GM18867 (cell line): ENCODE results near the gene KCNB1.
"Not testable (repeated sequence)": the region's sequence is repeated elsewhere in the genome, so short reads cannot be mapped to it uniquely, and the experiment has no call there.

Experiments used
- ATAC-seq: cut with Tn5 transposase; IDR thresholded peaks from one replicate; pipeline ENCODE4 v1.9.1; 2021; ENCODE audit warnings: mild to moderate bottlenecking, moderate library complexity; ENCODE audit not compliant: unreplicated experiment

KCNB1 gene

DNA sequence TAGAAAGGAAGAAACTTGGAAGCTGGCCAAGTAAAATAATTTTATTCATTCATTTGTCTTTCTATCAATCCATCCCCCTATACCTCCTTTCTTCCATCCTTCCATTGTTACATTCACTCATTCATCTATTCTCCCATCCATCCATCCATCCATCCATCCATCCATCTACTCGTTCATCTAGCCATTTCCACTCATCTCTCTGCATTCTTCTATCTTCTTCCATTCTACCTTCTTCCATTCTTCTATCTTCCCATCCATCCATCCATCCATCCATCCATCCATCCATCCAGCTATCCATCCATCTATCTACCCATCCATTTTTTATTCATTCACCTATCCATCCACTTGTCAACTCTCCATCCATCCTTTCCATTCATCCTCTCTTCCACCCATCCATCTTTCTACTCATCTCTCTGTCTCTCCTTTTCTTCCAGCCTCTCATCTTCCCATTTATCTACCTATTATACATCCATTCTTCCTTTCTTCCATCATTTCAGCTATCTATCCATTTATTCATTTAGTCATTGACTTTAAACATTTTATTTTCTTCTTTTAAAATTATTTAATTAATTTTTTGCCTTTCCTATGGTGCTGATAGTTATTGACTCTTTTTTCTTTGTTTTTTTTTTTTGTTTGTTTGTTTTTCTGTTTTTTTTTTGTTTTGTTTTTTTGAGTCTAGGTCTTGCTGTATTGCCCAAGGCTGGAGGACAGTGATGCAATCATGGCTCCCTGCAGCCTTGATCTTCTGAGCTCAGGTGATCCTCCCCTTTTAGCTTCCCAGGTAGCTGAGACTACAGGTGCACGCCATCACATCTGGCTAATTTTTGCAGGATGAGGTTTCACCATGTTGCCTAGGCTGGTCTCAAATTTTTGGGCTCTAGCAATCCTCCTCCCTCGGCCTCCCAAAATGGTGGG lies 151.5 kb downstream of the KCNB1 start:
- no peak for ATAC-seq

DNA sequence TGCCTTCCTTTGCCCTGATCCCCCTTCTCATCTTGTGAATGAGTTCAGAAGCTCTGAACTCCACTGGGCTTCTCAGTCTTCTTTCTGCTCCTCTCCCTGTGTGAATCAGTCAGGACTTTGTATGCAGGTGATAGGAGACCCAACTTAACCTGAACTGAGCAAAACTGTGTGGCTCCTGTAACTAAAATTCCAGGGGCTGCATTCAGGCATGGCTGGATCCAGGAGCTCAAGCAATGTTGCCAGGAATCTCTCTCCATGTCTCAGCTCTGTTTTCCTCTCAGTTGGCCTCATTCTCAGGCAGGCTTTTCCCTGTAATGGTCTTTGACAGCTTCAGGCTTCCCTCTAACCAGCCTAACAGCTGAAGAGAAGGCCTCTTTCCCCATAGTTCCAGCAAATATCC lies 153.7 kb downstream of the KCNB1 start:
- no peak for ATAC-seq

DNA sequence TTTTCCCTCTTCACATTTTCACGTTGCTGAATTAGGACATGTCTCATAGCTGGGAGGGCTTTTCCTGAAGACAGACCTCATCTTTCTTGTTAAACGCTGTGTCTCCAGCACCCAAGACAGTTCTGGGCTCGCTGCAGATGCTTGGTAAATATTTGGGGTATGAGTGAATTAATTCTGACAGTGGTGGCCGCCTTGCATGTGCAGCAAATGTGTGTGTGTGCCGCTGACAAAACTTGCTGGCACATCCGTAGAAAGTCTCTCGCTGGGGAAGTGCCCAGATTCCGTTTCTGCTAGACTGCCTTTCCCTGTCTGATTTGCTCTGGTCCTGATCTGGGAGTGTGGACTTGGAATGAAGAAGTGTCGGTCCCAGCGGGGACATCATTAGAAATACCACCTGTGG lies 156.4 kb downstream of the KCNB1 start:
- ATAC-seq, result no peak

DNA sequence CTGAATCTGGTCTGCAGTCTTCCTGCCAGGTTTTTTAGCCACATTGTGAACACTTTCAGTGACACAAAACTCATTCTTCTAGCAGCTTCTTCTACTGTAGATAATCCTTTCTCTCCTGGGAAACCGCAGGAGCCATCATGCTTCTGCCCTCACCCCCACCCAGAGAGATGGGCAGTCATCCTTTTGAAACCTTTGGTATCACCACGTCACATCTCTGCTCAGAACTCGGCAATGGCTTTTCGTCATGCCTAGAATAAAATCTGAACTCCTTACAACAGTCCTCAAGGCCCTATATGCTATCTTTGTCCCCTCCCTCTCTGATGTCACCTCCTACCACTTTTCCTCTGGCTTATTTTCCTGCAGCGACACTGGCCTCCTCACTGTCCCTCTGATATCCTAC lies 158.2 kb downstream of the KCNB1 start:
- ATAC-seq, result no peak

DNA sequence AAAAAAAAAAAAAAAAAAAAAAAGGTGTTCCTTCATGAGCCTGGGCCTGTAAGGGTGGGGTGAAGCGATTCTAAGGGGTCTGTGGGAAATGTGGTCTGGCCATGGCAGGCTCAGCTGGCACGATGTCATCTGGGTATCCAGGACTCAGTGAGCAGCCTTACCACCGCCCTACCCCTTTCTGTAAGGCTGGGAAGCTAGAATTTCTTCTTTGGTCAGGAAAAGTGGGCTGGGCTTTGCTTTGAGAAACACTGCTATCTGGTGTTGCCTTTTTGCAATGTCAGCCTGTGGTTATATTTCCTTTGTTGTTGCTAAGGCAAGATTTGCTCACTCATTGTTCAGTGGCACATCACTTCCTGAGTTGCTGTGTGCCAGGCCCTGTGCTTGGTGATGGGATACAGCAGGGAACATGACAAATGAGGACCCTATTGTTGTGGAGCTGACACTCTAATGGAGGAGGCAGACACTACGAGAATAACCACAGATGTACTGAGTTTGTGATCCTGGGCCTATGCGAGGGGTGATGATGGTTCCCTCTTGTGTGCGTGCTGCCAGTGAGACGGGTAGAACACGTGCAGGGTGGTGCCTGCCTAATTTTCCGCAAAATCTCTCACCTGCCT lies 158.7 kb downstream of the KCNB1 start:
- no peak for ATAC-seq

DNA sequence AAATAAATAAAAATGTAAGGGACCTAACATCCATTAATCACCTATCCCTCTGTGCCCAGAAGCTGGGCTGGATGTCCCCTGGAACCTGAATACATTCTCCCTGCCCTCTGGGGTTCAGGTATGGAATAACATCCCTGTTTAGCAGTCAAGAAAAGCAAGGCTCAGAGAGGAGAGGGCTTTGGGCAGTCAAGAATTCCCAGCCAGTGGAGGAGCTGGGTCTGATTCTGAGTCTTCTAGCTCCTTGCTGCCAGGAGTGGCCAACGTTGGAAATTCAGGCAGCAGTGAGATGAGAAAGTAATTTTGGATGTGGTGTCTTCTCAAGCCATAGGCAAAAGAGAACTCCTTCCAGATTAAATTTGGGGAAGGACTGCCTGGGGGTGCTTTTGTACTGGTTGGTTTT lies 162.0 kb downstream of the KCNB1 start:
- no peak for ATAC-seq

DNA sequence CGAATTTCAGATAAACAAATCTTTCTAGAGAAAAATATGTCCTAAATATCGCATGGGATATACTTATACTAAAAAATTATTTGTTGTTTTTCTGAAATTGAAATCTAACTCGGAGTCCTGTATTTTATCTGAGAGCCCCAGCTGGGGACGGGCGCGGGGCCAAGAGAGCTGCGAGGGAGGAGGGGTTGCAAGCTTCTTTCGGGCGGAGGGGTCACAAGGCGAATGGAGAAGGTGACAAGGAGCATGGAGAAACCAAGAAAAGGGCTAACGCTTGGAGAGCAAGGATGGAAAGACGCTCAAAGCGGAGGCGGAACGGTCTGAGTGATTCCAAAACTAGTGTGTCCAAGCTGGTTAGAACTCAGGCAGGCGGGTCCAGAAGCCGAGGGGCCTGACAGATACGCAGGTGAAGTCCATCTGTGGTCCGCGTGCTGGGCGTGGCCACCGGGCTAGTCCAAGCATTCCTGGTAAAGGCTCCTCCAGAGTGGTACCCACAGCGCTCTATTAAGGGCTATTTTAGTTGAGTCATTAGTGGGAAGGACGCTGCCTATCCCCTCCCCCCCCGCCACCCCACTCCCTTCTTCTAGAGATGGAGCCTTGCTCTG lies 163.2 kb downstream of the KCNB1 start:
- ATAC-seq, result no peak

DNA sequence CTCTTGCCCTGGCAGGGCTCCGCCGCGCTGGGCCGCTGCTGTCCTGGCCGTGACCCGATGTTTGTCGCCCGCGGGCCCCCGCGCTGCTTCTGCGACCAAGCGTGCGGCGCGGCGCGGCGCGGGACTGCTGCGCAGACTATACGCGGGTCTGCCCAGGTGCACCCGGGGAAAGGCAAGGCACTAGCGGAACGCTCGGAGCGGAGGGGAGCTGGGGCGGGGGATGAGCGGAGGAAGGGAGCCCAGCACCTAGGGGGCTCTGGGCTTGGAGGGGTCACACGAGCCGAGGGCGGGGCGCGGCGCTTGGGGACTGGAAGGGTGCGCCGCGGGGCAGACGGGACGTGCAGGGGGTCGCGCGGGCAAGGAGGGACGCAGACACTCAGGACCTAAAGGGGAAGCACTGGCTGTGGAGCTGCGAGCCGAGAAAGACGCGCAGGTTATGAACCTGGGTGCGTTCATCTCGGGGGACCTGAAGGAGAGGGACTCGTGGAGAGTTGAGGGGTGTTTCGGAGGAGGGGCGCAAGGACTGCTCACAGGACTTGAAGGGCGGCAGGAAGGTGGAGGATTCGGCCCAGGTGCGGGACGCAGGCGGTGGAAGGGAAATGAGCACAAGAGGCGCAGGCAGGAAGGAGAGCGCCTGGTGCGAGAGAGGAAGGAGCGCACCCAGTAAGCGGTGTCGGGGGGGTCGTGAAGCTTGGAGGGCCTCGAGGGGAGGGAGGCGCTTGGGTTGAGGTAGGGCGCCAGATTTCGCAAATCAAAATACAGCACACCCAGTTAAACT lies 163.8 kb downstream of the KCNB1 start:
- no peak for ATAC-seq

DNA sequence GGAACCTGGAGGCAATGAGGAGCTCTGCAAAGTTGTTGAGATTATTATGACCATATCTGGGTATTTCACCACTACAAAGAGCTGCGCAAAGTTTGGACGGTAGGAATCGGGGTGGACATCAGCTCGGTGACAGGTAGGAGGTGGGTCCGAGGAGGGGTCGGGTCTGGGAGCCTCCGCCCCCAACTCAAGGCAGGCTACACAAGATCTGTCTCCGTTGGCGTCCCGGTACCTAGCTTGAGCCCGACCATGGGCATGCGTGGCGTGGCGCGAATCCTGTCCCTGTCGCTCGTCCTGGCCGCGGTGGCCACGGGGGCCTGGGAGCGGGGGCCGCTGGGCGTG lies 164.4 kb downstream of the KCNB1 start:
- ATAC-seq, result no peak

DNA sequence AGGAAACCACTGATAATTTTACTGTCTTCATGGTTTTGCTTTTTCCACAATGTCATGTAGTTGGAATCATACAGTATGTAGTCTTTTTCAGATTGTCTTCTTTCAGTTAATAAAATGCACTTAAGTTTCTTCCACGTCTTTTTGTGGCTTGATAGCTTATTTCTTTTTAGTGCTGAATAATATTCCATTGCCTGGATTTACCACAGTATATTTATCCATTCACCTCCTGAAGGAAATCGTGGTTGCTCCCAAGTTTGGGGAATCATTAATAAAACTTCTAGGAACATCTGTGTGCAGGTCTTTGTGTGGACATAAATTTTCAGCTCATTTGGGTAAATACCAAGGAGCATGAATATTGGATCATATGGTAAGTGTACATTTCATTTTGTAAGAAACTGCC lies 165.8 kb downstream of the KCNB1 start:
- ATAC-seq, result no peak

DNA sequence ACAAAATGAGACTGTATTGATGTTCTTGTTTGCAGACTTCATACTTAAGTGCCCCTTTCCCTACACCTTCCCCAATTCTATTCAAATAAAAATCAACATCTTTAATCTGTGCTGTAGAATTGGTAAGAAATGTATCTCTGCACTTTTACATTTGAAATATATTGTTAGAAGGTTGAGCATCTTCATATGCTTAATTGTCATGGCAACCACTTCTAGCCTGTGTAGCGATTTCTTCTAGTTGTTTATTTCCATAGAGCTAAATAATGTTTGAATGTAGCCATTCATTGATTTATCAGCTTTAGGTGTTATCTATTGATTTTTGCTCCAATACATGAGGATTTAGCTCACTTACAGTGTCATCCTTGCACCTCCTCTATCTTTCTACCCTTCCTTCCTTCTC lies 166.9 kb downstream of the KCNB1 start:
- ATAC-seq, result no peak

DNA sequence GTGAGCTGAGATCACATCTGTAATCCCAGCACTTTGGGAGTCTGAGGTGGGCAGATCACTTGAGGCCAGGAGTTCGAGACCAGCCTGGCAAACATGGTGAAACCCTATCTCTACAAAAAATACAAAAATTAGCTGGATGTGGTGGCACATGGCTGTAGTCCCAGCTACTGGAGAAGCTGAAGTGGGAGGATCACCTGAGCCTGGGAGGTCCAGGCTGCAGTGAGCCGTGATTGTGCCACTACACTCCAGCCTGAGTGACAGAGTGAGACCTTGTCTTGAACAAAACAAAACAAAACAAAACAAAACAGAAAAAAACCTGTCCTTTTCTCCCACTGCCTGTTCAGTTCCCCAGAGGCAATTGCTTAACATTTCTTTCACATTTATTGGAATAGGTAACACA lies 168.4 kb downstream of the KCNB1 start:
- not testable (repeated sequence) for ATAC-seq
